ENCODE results near the gene MFSD1.
"Not testable (repeated sequence)": the region's sequence is repeated elsewhere in the genome, so short reads cannot be mapped to it uniquely, and the experiment has no call there.

- TF ChIP-seq, protein P1, sequence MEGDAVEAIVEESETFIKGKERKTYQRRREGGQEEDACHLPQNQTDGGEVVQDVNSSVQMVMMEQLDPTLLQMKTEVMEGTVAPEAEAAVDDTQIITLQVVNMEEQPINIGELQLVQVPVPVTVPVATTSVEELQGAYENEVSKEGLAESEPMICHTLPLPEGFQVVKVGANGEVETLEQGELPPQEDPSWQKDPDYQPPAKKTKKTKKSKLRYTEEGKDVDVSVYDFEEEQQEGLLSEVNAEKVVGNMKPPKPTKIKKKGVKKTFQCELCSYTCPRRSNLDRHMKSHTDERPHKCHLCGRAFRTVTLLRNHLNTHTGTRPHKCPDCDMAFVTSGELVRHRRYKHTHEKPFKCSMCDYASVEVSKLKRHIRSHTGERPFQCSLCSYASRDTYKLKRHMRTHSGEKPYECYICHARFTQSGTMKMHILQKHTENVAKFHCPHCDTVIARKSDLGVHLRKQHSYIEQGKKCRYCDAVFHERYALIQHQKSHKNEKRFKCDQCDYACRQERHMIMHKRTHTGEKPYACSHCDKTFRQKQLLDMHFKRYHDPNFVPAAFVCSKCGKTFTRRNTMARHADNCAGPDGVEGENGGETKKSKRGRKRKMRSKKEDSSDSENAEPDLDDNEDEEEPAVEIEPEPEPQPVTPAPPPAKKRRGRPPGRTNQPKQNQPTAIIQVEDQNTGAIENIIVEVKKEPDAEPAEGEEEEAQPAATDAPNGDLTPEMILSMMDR (IDR thresholded peaks at IDR 0.05; ENCODE audit: low read depth, low read length): not testable (repeated sequence)
- TF ChIP-seq EZH2phosphoT487 (IDR thresholded peaks at IDR 0.05; ENCODE audit: low read depth): not testable (repeated sequence)
Observed at GRCh38 chr3:158791590-158791920, 10.3 kb upstream of the MFSD1 start.
